Mammary epithelial cell (primary cell): Measurements from ENCODE around the gene LIMS2.

ENCODE experiments used
- EZH2 ChIP-seq: IDR thresholded peaks from 2 replicates; pipeline ENCODE4 v1.6.1; 2012; ENCODE audit warnings: low read length, inconsistent platforms, borderline replicate concordance
- TF ChIP-seq, protein P1 (sequence below), 2 donors: IDR thresholded peaks in 1 of 2; conservative IDR thresholded peaks in 1 of 2; 2 replicates each; pipeline ENCODE4 v1.5.1; 2011 to 2012; ENCODE audit warnings: inconsistent platforms in 2 of 2, low read length in 2 of 2, mild to moderate bottlenecking in 2 of 2, control low read depth in 1 of 2, low read depth in 1 of 2; ENCODE audit not compliant: insufficient read depth in 1 of 2; ENCODE audit errors: extremely low read depth in 1 of 2

DNA sequence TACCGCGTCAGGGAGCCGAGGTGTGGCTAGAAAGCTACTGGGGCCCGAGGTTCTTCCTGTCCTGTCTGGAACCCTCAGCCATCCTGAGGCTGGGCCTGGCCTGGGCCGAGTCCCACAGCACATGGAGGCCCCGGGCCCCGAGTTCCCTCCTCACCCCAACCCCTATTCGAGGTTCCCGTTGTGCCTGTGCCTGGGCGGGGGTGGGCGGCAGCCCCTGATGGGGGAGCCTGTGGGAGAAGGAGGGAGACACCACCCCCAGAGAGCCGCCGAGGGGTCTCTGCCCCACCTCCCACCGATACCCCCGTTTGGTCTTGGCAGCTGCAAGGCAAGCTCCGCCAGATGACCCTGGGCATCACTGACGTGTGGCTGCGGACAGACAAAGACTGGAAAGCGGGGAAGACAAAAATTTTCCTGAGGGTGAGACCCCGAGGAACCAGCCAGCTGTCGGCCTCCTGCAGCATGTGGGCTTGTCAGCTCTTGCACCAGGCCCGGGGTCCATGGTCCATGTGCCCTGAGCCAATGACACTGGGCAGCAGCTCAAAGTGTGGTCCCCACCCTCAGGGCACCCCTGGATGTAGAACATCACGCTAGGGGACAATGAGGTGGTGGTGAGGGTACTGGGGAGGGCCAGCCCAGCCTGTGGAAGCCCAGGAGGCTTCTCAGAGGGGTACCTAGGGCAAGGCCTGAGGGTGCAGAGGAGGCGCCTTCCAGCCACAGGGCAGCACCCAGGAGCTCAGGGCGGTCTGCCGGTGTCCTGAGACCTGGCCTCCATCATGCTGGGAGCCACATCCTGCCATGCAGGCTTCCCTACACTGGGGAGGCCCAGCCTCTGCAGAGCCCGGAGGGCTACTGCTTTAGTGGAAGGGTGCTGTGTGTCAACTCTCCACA is 81.9 kb downstream of the LIMS2 start:
- TF ChIP-seq, protein P1, sequence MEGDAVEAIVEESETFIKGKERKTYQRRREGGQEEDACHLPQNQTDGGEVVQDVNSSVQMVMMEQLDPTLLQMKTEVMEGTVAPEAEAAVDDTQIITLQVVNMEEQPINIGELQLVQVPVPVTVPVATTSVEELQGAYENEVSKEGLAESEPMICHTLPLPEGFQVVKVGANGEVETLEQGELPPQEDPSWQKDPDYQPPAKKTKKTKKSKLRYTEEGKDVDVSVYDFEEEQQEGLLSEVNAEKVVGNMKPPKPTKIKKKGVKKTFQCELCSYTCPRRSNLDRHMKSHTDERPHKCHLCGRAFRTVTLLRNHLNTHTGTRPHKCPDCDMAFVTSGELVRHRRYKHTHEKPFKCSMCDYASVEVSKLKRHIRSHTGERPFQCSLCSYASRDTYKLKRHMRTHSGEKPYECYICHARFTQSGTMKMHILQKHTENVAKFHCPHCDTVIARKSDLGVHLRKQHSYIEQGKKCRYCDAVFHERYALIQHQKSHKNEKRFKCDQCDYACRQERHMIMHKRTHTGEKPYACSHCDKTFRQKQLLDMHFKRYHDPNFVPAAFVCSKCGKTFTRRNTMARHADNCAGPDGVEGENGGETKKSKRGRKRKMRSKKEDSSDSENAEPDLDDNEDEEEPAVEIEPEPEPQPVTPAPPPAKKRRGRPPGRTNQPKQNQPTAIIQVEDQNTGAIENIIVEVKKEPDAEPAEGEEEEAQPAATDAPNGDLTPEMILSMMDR (conservative IDR thresholded peaks at IDR 0.05 in 1 of 2, IDR thresholded peaks at IDR 0.05 in 1 of 2; ENCODE audit: extremely low read depth in 1 of 2, insufficient read depth in 1 of 2, low read depth in 1 of 2, low read length in 2 of 2): no peak
- TF ChIP-seq EZH2: no peak
